Osteoblast (primary cell): Measurements from ENCODE around the gene FAM50A. TPM values are rescaled to one million over a fixed set of nuclear protein-coding genes. Genes with fewer than 3 reads are reported as not detected.

Source experiments
- DNase-seq: peaks from one replicate; pipeline ENCODE4 v3.0.0; 2011; ENCODE audit warnings: low spot score, mixed read lengths; ENCODE audit not compliant: insufficient read length; ENCODE audit errors: missing footprints
- H2AFZ ChIP-seq: 2 replicates; pipeline ENCODE4 v1.6.0; 2011; ENCODE audit warnings: mild to moderate bottlenecking, low read length
- H3K27ac ChIP-seq: 2 replicates; pipeline ENCODE4 v1.5.1; 2011; ENCODE audit warnings: mild to moderate bottlenecking, low read depth, low read length, moderate library complexity
- H3K27me3 ChIP-seq: 2 replicates; pipeline ENCODE4 v1.6.0; 2012; ENCODE audit warnings: mild to moderate bottlenecking, control low read depth, inconsistent platforms, low read length, moderate library complexity; ENCODE audit not compliant: insufficient read depth
- H3K36me3 ChIP-seq: 2 replicates; pipeline ENCODE4 v1.5.1; 2011; ENCODE audit warnings: mild to moderate bottlenecking, low read length, control low read depth, moderate library complexity; ENCODE audit not compliant: insufficient read depth
- H3K4me1 ChIP-seq: 2 replicates; pipeline ENCODE4 v1.5.1; 2011; ENCODE audit warnings: mild to moderate bottlenecking, low read length, control low read depth, moderate library complexity; ENCODE audit not compliant: insufficient read depth
- H3K4me2 ChIP-seq: 2 replicates; pipeline ENCODE4 v1.6.0; 2011; ENCODE audit warnings: mild to moderate bottlenecking, low read length; ENCODE audit not compliant: insufficient read depth
- H3K4me3 ChIP-seq: fragments of 200-600 bp; sonication (generic); 3 replicates; pipeline ENCODE4 v1.5.1; 2012; ENCODE audit warnings: mild to moderate bottlenecking, low read length, inconsistent platforms; ENCODE audit not compliant: insufficient read depth
- H3K79me2 ChIP-seq: 2 replicates; pipeline ENCODE4 v1.6.0; 2012; ENCODE audit warnings: mild to moderate bottlenecking, low read length, control low read depth, inconsistent platforms; ENCODE audit not compliant: insufficient read depth
- H3K9me3 ChIP-seq: 2 replicates; pipeline ENCODE4 v1.5.1; 2011; ENCODE audit warnings: low read depth, low read length, control low read depth
- H4K20me1 ChIP-seq: 2 replicates; pipeline ENCODE4 v1.6.0; 2012; ENCODE audit warnings: mild to moderate bottlenecking, low read length, control low read depth; ENCODE audit not compliant: insufficient read depth
- CTCF ChIP-seq: IDR thresholded peaks from 2 replicates; pipeline ENCODE4 v1.5.1; 2011; ENCODE audit warnings: mild to moderate bottlenecking, low read depth, low read length, moderate library complexity; ENCODE audit errors: extremely low read depth
- total RNA-seq: library from RNA; depleted of rRNA; stranded (reverse); fragments of >200 nt; gene quantifications from 2 replicates; pipeline ENCODE4 v1.2.3, GENCODE V29; 2012

The FAM50A gene
- total RNA-seq, 1 donor = 48.1 TPM

- no peaks in the 10 kb centered on the region for H4K20me1 ChIP-seq
- H3K27ac ChIP-seq = no peak overlapping the region
- no peaks in the 10 kb centered on the region for H3K4me1 ChIP-seq
- no peak overlapping the region for H3K4me3 ChIP-seq
- H3K27me3 ChIP-seq = no peaks in the 10 kb centered on the region
- H3K9me3 ChIP-seq = no peaks in the 10 kb centered on the region
- no peak overlapping the region for H2AFZ ChIP-seq
- no peak for DNase-seq
- TF ChIP-seq CTCF = no peak
- peaks cover 5% of the 10 kb centered on the region for H3K79me2 ChIP-seq
- H3K36me3 ChIP-seq = peaks cover 18% of the 10 kb centered on the region
- no peak overlapping the region for H3K4me2 ChIP-seq
Measured at GRCh38 chrX:154452823-154453222, 8.9 kb downstream of the FAM50A start.

- Histone ChIP-seq H3K4me2 (peak overlapping the region; percentile 71), H3K4me1 (peaks cover 4% of the 10 kb centered on the region), H3K4me3 (peak overlapping the region; percentile 82), H3K27me3 (no peaks in the 10 kb centered on the region), H3K79me2 (peaks cover 43% of the 10 kb centered on the region), H3K27ac (no peak overlapping the region), H4K20me1 (peaks cover 25% of the 10 kb centered on the region), H3K9me3 (no peaks in the 10 kb centered on the region), H3K36me3 (peaks cover 10% of the 10 kb centered on the region), H2AFZ (no peak overlapping the region)
- no peak for TF ChIP-seq CTCF
- peak; percentile 95 for DNase-seq
Measured at GRCh38 chrX:154457491-154458115, 13.7 kb downstream of the FAM50A start.

GRCh38 chrX:154458116-154458953, 14.4 kb downstream of the FAM50A start, which contains the start of gene PLXNA3:
Gene PLXNA3, plus strand, starts transcription at chrX:154458281. Its CDS starts 1,903 bp downstream, at chrX:154460184.
- no peaks in the 10 kb centered on the region for H3K9me3 ChIP-seq
- peak within 1 kb of the TSS; percentile 82 for H3K4me3 ChIP-seq
- H3K79me2 ChIP-seq = peaks cover 50% of the 10 kb centered on the region
- peaks cover 4% of the 10 kb centered on the region for H3K4me1 ChIP-seq
- H3K27me3 ChIP-seq = no peaks in the 10 kb centered on the region
- no peak within 1 kb of the TSS for H2AFZ ChIP-seq
- peak within 1 kb of the TSS; percentile 83 for H3K4me2 ChIP-seq
- H4K20me1 ChIP-seq = peaks cover 31% of the 10 kb centered on the region
- TF ChIP-seq CTCF = no peak
- peak; percentile 97 for DNase-seq
- H3K27ac ChIP-seq = no peak within 1 kb of the TSS
- H3K36me3 ChIP-seq = peaks cover 14% of the 10 kb centered on the region
